Epithelial cell of proximal tubule (primary cell): ENCODE results near the gene CLEC17A. TPM values are rescaled to one million over a fixed set of nuclear protein-coding genes. Genes with fewer than 3 reads are reported as not detected.
"Not testable (repeated sequence)": the region's sequence is repeated elsewhere in the genome, so short reads cannot be mapped to it uniquely, and the experiment has no call there.

Experiments used
- DNase-seq: peaks from one replicate; pipeline ENCODE4 v3.0.0-alpha.2; 2011; ENCODE audit warnings: low read depth
- H3K4me3 ChIP-seq: 2 replicates; pipeline ENCODE4 v1.5.1; 2011; ENCODE audit warnings: low read depth, mild to moderate bottlenecking, low read length
- total RNA-seq: library from RNA; depleted of rRNA; stranded (reverse); fragments of >200 nt; gene quantifications from 2 replicates; pipeline ENCODE4 v1.2.3, GENCODE V29; 2015
- TF ChIP-seq, protein P1 (sequence below): conservative IDR thresholded peaks from 2 replicates; pipeline ENCODE4 v1.5.1; 2012; ENCODE audit warnings: low read depth, mild to moderate bottlenecking, low read length

The CLEC17A gene
- total RNA-seq, 1 donor from 2014 or later: not detected

- no peak overlapping the region for H3K4me3 ChIP-seq
- TF ChIP-seq, protein P1, sequence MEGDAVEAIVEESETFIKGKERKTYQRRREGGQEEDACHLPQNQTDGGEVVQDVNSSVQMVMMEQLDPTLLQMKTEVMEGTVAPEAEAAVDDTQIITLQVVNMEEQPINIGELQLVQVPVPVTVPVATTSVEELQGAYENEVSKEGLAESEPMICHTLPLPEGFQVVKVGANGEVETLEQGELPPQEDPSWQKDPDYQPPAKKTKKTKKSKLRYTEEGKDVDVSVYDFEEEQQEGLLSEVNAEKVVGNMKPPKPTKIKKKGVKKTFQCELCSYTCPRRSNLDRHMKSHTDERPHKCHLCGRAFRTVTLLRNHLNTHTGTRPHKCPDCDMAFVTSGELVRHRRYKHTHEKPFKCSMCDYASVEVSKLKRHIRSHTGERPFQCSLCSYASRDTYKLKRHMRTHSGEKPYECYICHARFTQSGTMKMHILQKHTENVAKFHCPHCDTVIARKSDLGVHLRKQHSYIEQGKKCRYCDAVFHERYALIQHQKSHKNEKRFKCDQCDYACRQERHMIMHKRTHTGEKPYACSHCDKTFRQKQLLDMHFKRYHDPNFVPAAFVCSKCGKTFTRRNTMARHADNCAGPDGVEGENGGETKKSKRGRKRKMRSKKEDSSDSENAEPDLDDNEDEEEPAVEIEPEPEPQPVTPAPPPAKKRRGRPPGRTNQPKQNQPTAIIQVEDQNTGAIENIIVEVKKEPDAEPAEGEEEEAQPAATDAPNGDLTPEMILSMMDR: no peak
- no peak for DNase-seq
Measured at GRCh38 chr19:14599548-14600147, 16.8 kb downstream of the CLEC17A start.

DNA sequence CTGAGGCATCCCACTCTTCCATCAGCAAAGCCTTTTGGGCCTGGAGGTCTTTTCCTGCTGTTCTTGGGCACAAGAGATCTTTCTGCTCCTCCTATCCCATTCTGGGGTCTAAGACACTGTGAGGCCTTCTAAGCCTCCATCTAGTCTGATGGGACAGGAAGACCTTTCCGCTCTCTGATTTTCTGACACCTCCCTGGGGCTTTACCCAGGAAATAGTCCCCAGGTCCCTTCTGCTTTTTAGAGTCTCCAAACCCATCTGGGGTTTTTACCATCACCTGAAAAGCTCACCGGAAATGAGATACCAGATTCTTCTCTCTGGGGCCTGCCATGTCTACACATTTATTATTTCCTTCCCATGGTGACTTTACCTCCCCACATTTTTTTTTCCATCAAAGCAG is 21.1 kb downstream of the CLEC17A start:
- no peak overlapping the region for H3K4me3 ChIP-seq
- TF ChIP-seq, protein P1: no peak
- DNase-seq: no peak

- no peak overlapping the region for H3K4me3 ChIP-seq
- TF ChIP-seq, protein P1: no peak
- no peak for DNase-seq
Measured at GRCh38 chr19:14606627-14607026, 23.7 kb downstream of the CLEC17A start.

GRCh38 chr19:14611051-14611450 is 28.2 kb downstream of the CLEC17A start:
- H3K4me3 ChIP-seq: no peak overlapping the region
- no peak for DNase-seq
- TF ChIP-seq, protein P1: no peak

DNA sequence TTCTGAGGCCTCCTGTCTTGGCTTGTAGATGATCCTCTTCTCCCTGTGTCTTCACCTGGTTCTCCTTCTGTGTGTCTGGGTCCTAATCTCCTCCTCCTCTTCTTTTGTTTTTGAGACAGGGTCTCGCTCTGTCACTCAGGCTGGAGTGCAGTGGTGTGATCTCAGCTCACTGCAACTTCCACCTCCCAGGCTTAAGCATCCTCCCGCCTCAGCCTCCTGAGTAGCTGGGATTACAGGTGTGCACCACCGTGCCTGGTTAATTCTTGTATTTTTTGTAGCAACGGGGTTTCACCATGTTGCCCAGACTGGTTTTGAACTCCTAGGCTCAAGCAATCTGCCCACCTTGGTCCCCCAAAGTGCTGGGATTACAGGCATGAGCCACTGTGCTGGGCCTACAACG is 29.4 kb downstream of the CLEC17A start:
- DNase-seq: not testable (repeated sequence)

DNA sequence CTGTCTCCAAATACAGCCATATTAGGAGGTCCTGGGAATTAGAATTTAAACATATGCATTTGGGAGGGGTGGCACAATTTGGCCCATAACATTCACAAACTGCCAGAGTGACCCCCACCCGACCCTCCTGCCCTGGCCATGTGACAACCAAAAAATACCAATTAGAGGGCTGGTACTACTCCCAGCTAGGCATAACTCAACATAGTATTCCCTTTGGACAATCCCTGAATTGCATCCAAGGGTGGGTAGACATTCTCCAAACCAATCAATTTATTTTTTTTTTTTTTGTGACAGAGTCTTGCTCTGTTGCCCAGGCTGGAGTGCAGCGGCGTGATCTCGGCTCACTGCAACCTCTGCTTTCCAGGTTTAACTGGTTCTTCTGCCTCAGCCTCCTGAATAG is 29.8 kb downstream of the CLEC17A start:
- TF ChIP-seq, protein P1: no peak
- no peak overlapping the region for H3K4me3 ChIP-seq
- DNase-seq: no peak

More for the DNA sequence above, 29.4 kb downstream of the CLEC17A start:
- not testable (repeated sequence) for H3K4me3 ChIP-seq

DNA sequence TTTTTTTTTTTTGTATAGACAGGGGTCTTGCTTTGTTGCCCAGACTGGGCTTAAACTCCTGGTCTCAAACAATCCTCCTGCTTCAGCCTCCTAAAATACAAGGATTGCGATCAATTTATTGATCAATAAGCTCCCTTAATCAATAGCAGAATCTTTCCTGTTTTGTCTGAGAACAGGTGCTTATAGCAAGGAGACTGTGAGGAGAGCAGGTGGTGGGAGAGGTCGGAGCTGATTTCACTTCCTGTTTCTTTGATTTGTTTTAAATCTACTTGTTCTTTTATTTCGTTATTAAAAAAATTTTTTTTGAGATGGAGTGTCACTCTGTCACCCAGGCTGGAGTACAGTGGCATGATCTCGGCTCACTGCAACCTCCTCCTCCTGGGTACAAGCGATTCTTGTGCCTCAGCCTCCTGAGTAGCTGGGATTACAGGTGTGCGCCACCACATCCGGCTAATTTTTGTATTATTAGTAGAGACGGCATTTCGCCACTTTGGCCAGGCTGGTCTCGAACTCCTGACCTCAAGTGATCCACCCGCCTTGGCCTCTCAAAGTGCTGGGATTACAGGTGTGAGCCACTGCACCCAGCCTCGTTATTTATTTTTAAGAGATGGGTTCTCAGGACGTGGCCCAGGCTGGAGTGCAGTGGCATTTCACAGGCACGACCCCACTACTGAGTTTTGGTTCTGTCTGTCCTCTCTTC is 30.7 kb downstream of the CLEC17A start:
- not testable (repeated sequence) for DNase-seq, H3K4me3 ChIP-seq

DNA sequence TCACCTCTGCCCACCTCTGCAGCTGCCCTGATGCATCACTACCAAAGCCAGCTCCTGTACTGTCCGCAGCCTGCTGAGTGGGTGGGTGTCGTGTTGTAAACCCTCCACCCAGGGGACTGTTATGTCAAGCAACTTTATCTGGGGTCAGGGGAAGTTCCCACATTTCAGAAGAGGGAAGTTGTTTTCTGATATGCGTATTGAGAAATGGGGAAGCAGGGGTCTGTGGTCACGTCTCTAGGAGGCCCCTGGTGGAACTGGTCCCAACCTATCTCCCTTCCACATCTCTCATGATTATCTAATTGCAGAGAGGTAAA is 31.2 kb downstream of the CLEC17A start:
- DNase-seq: no peak
- TF ChIP-seq, protein P1: no peak
- H3K4me3 ChIP-seq: no peak overlapping the region
